ENCODE measurements around the gene MTA3. TPM values are rescaled to one million over a fixed set of nuclear protein-coding genes. Genes with fewer than 3 reads are reported as not detected.

MTA3 gene
- total and polyA plus RNA-seq, 2 of the 8 experiments (the other 6 are each of a cell fraction or from before 2014, with no cell fraction given), result 125 to 184 TPM

DNA sequence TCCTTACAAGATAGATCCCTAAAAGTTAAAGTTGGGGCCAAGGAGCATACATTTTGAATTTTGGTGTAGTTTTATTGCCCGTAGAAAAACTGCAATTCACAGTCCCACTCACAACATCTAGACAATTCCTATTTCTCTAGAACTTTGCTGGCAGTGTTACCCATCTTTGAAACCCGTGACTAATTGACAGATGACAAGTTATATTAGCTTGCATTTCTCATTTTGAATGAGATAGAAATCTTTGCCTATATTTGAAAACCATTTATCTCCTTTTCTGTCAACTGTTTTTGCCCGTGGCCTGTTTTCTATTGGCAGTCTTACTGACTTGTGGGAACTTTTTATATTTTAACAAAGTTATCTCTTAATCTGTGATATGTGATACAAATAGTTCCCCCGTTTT, 145.5 kb downstream of the MTA3 start:
- no peak for DNase-seq (ENCODE audit: low read depth in 1 of 2, low spot score in 2 of 2)

More for the DNA sequence above, 145.5 kb downstream of the MTA3 start:
- Histone ChIP-seq H3K79me2 (ENCODE audit: control insufficient read depth in 1 of 2, insufficient read depth in 2 of 2, low read length in 2 of 2) (no peaks in the 10 kb centered on the region), H3K18ac (ENCODE audit: extremely low read depth, low read length) (no peak overlapping the region), H3K27me3 (replicated peaks in 1 of 4; ENCODE audit: control insufficient read depth in 3 of 4, extremely low read depth in 1 of 4, insufficient read depth in 3 of 4, low read length in 3 of 4) (no peaks in the 10 kb centered on the region), H3K36me3 (ENCODE audit: control insufficient read depth in 2 of 4, insufficient read depth in 4 of 4, low read length in 3 of 4) (peaks cover 0 to 13% (median 6%) of the 10 kb centered on the region in 4 experiments; a peak in 6 of 8 replicates), H2BK20ac (ENCODE audit: low read length) (no peak overlapping the region), H3K9ac (replicated peaks in 1 of 4; ENCODE audit: extremely low read depth in 1 of 4, low read depth in 3 of 4, low read length in 3 of 4) (no peak overlapping the region), H3K9me3 (ENCODE audit: insufficient read depth in 2 of 2, low read depth in 1 of 2, low read length in 1 of 2) (no peaks in the 10 kb centered on the region), H3K27ac (ENCODE audit: low read depth, low read length) (no peak overlapping the region), H3K23me2 (ENCODE audit: low read depth, low read length) (no peaks in the 10 kb centered on the region; the same call in 1 of the 2 replicates), H3K4me3 (ENCODE audit: extremely low read depth in 1 of 4, insufficient read depth in 2 of 4, low read depth in 3 of 4, low read length in 4 of 4) (no peak overlapping the region), H3K23ac (ENCODE audit: insufficient read length) (no peak overlapping the region), H3K4ac (replicated peaks; ENCODE audit: insufficient read length, low read depth, low read length) (no peak overlapping the region), H4K91ac (replicated peaks; ENCODE audit: insufficient read length, low read length) (no peak overlapping the region), H3K14ac (ENCODE audit: insufficient read length) (no peak overlapping the region), H3K79me1 (ENCODE audit: low read depth, low read length) (no peaks in the 10 kb centered on the region), H3K56ac (replicated peaks; ENCODE audit: insufficient read length, low read depth, low read length) (no peak overlapping the region), H3K4me2 (ENCODE audit: insufficient read depth in 1 of 2, low read depth in 2 of 2, low read length in 2 of 2) (no peak overlapping the region), H4K5ac (ENCODE audit: insufficient read length, low read depth, low read length) (no peak overlapping the region), H2BK120ac (replicated peaks; ENCODE audit: low read depth, low read length) (no peak overlapping the region), H4K8ac (ENCODE audit: extremely low read depth, insufficient read depth, low read length) (no peak overlapping the region), H2AFZ (ENCODE audit: low read length) (no peak overlapping the region), H2BK15ac (ENCODE audit: low read length) (no peak overlapping the region), H4K20me1 (replicated peaks in 1 of 2; ENCODE audit: control insufficient read depth in 1 of 2, insufficient read depth in 2 of 2, low read length in 2 of 2) (no peaks in the 10 kb centered on the region), H2BK5ac (ENCODE audit: low read depth, low read length) (no peak overlapping the region), H2AK5ac (ENCODE audit: low read depth, low read length) (no peak overlapping the region), H2BK12ac (ENCODE audit: low read depth, low read length) (no peak overlapping the region), H3K4me1 (replicated peaks in 1 of 4; ENCODE audit: control insufficient read depth in 3 of 4, insufficient read depth in 4 of 4, low read length in 3 of 4) (peaks cover 0 to 5% (median 2%) of the 10 kb centered on the region in 4 experiments; a peak in 2 of 7 replicates)
- 78% methylated on average over 4 of the region's 4 CpGs; no CpG with 5 or more reads in 1 of the 2 experiments for WGBS, 2 experiments (ENCODE audit: extremely low coverage in 1 of 2, insufficient coverage in 1 of 2, insufficient read length in 1 of 2, insufficient replicate concordance in 2 of 2, low coverage in 1 of 2, low lambda C conversion rate in 2 of 2, missing lambda C conversion rate in 1 of 2)
- FAIRE-seq, result no peak
- POLR2A ChIA-PET (ENCODE audit: partially characterized antibody), result interaction anchor here (1.1 to 1.3 kb wide), 2 partner anchors 14 to 223 kb away, joined by 3 read pairs; no protein-coding TSS in a partner anchor
- no peak for TF ChIP-seq JUN (IDR thresholded peaks at IDR 0.05; ENCODE audit: low read depth, low read length)
- TF ChIP-seq BCL11A (IDR thresholded peaks at IDR 0.05; ENCODE audit: low read depth in 2 of 2, low read length in 2 of 2), result no peak
- TF ChIP-seq MAFK (IDR thresholded peaks at IDR 0.05; ENCODE audit: low read depth, low read length), result no peak
- TF ChIP-seq SUZ12 (IDR thresholded peaks at IDR 0.05; ENCODE audit: low read length), result no peak
- TF ChIP-seq TAF7 (optimal IDR thresholded peaks at IDR 0.05; ENCODE audit: borderline replicate concordance, low read depth, low read length), result no peak
- TF ChIP-seq SIX5 (IDR thresholded peaks at IDR 0.05; ENCODE audit: low read depth, low read length), result no peak
- TF ChIP-seq SP1 (IDR thresholded peaks at IDR 0.05; ENCODE audit: low read depth, low read length), result no peak
- TF ChIP-seq HDAC6 (IDR thresholded peaks at IDR 0.05; ENCODE audit: low read depth, low read length), result no peak
- CTCF ChIA-PET (ENCODE audit: partially characterized antibody), result interaction anchor here (1.3 kb wide), 1 partner anchor 55 kb away, joined by 3 read pairs; no protein-coding TSS in a partner anchor

Data from H1 (cell line).